GM19372 (cell line): ENCODE measurements around the gene CETP.
A peak's percentile ranks its signal among the peaks of the same experiment; 100 is the strongest.
"Not testable (repeated sequence)": the region's sequence is repeated elsewhere in the genome, so short reads cannot be mapped to it uniquely, and the experiment has no call there.

Source experiments
- ATAC-seq: cut with Tn5 transposase; IDR thresholded peaks from one replicate; pipeline ENCODE4 v1.9.1; 2021; ENCODE audit warnings: mild to moderate bottlenecking, low read depth, moderate library complexity; ENCODE audit not compliant: unreplicated experiment

Gene CETP

GRCh38 chr16:56977823-56978430 lies 16.2 kb downstream of the CETP start:
- ATAC-seq: no peak

- no peak for ATAC-seq
Observed at GRCh38 chr16:56980201-56980535, 18.4 kb downstream of the CETP start.

- ATAC-seq: no peak
Observed at GRCh38 chr16:56980792-56981724, 19.3 kb downstream of the CETP start.

GRCh38 chr16:56981729-56982271 lies 20.1 kb downstream of the CETP start:
- ATAC-seq: no peak

- no peak for ATAC-seq
Observed at GRCh38 chr16:56982695-56983094, 20.9 kb downstream of the CETP start.

GRCh38 chr16:56983211-56983751 lies 21.5 kb downstream of the CETP start:
- ATAC-seq: no peak

GRCh38 chr16:56984639-56985038 lies 22.9 kb downstream of the CETP start:
- ATAC-seq: no peak

GRCh38 chr16:56985288-56985961 lies 23.7 kb downstream of the CETP start:
- ATAC-seq: no peak

GRCh38 chr16:56985962-56986360 lies 24.2 kb downstream of the CETP start:
- no peak for ATAC-seq

GRCh38 chr16:56986361-56986760 lies 24.6 kb downstream of the CETP start:
- ATAC-seq: no peak

GRCh38 chr16:56986908-56987307 lies 25.2 kb downstream of the CETP start:
- not testable (repeated sequence) for ATAC-seq

GRCh38 chr16:56987692-56988091 lies 25.9 kb downstream of the CETP start:
- no peak for ATAC-seq

GRCh38 chr16:56988161-56988947 lies 26.6 kb downstream of the CETP start:
- ATAC-seq: no peak

- peak; percentile 84 for ATAC-seq
Observed at GRCh38 chr16:56988948-56989945, 27.5 kb downstream of the CETP start, which contains the start of gene NLRC5. TSS of gene NLRC5 (plus strand) at chr16:56989557. CDS start at chr16:57020713, 31,156 bp downstream.

- ATAC-seq: no peak
Observed at GRCh38 chr16:56989988-56990387, 28.2 kb downstream of the CETP start.

GRCh38 chr16:56990407-56991286 lies 28.9 kb downstream of the CETP start:
- ATAC-seq: no peak

- not testable (repeated sequence) for ATAC-seq
Observed at GRCh38 chr16:56992431-56992830, 30.7 kb downstream of the CETP start.

GRCh38 chr16:56993204-56993603 lies 31.5 kb downstream of the CETP start:
- ATAC-seq: no peak
